IPS-18c (cell line): Measurements from ENCODE around the gene DBNDD2.

Experiments used
- H3K4me3 ChIP-seq: 2 replicates; pipeline ENCODE4 v1.7.0; 2013; ENCODE audit warnings: low read depth, mild to moderate bottlenecking, low read length, moderate library complexity; ENCODE audit not compliant: insufficient read depth
- H3K9me3 ChIP-seq: one replicate; pipeline ENCODE4 v1.6.1; 2013; ENCODE audit warnings: mild to moderate bottlenecking, low read length, moderate library complexity; ENCODE audit not compliant: control insufficient read depth, insufficient read depth

Gene DBNDD2

DNA sequence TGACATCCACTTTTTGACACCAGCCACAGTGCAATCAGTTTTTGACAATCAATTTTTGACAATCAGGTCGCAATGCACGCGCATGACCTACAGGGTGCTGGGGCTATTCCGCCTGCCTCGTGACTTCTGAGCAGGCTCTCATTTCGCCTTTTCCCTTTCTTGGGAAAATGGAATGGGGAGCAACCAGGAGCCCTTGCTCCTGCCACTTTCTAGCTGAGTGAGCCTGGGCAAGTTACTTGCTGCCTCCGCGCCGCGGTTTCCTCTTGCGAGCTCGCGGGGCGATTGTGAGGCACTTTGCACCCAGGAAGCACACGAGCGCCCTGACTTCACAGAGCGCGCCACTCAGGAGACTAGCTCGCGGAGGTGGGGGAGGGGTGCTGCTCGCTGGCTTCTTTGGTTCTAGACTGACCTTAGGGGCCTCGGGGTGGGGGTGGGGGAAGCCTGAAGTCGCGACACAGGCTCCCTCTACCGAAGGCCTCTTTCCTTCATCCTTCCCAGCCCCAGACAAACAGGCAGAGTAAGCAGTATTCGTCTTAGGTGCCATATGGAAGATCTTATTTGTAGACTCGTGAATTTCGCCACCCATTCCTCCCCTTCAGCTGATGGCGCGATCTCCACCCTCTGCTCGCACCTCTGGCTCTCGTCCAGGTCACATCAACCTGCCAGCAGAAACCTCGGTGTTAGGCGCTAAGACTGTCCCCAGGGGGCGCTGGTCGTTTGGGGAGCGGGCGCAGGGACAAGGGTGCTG is 34.6 kb upstream of the DBNDD2 start:
- peak overlapping the region; percentile 45 for H3K4me3 ChIP-seq
- H3K9me3 ChIP-seq, result no peaks in the 10 kb centered on the region

DNA sequence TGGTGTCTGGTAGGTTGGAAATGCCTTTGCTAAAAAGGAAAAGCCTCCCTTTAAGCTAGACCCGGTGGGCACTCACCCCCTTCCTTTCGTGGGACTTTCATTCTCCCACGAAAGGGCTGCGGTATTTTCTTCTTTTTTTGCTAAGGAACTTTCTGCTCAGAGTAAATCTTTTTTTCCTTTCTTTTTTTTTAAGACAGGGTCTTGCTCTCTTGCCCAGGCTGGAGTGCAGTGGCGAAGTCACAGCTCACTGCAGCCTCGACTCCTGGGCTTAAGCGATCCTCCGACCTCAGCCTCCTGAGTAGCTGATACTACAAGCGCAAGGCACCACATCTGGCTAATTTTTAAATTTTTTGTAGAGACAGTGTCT is 34.0 kb upstream of the DBNDD2 start:
- Histone ChIP-seq H3K4me3 (no peak overlapping the region), H3K9me3 (no peaks in the 10 kb centered on the region)

DNA sequence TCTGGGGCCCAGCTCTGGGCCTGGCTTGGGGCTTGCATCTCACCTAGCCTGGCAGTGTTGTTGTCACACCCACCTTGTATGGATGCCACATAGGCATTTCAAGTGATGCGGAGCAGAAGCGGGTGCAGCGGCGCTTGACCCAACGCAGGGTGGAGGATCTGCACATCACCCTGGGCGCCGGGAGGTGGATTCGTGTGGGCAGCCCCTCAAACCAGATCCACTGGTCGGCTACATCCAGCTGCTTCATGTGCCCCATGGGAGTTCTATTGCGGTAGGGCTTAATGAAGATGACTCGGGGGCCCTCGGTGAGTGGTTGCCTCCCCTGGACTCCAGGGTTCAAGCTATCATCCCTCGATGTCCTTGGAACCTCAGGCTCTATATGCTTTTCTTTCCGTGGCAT is 33.1 kb upstream of the DBNDD2 start:
- no peaks in the 10 kb centered on the region for H3K9me3 ChIP-seq
- H3K4me3 ChIP-seq, result no peak overlapping the region

DNA sequence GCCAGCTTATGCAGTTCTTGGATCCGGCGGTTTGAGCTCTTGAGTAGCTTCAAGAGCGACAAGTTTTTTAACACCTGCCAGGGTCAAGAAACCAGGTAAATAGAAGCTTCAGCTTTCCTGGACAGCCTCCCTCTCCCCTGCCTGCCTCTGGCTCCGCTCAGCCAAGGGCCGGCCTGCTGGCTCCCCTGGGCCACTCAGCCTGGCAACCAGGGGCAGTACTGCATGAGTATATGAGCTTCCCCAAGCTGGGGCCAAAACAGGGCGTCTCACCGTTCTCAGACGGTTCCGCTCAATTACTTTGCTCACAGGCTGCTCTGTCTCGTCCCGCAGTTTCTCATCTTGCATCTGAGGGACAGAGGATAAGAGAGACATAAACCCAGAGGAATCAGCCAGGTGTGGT is 30.8 kb upstream of the DBNDD2 start:
- Histone ChIP-seq H3K9me3 (no peaks in the 10 kb centered on the region), H3K4me3 (no peak overlapping the region)

DNA sequence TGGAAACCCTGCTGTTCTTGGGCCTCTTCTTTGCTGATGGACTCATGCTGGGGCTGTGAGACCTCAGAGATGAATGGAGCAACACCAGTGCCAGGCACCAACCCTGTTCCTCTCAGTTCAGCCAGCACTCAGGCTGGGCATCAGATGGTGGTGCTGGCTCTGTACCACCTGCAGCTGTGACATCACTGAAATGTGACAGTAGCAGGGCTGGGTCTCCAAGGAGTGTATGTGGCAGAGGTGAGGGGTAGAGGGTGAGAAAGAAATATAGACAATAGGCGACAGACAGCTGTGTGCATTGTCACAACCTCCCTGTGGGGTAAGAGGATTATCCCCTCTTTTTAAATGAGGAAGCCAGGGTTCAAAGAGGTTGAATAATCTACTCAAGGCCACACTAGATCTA is 29.9 kb upstream of the DBNDD2 start, which contains the start of gene TP53TG5:
TSS of gene TP53TG5 (minus strand) at position 135 of the 400 bp plus-strand sequence. CDS start at position 46, 89 bp downstream.
- no peak within 1 kb of the TSS for H3K4me3 ChIP-seq

DNA sequence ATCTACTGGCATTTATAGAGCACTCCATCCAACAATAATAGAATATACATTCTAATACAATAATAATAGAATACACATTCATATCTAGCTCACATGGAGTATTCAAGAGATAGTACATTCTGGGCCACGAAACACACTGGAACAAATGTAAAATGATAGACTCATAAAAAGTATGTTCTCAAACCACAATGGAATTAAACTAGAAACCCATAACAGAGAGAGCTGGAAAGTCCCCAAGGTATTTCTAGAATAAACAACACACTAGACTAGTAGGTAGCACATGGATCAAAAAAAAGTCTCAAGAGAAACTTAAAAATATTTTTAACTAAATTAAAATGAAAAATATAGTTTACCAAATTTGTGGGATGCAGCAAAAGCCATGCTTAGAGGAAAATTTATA is 20.8 kb upstream of the DBNDD2 start:
- H3K9me3 ChIP-seq, result no peaks in the 10 kb centered on the region
- no peak overlapping the region for H3K4me3 ChIP-seq

More for the DNA sequence above, 29.9 kb upstream of the DBNDD2 start, which contains the start of gene TP53TG5:
- H3K9me3 ChIP-seq, result no peaks in the 10 kb centered on the region

DNA sequence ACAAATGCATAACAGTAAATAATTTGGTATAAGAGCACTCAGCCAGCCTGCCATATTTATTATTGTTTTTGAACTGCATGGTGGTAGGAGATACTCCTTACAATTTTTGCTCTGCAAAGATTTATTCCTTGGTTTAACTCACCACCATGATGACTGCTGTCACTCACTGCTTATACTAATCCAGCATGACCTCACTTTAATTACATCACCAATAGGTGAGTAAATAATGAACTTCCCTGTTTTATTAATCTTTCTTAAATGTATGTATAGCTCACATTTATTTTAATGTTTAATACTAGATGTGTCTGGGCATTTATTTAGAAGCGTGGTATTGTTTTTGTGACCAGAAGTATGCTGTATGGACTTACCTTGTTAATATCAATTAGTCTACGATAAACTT is 17.2 kb upstream of the DBNDD2 start:
- H3K9me3 ChIP-seq, result no peaks in the 10 kb centered on the region
- no peak overlapping the region for H3K4me3 ChIP-seq

DNA sequence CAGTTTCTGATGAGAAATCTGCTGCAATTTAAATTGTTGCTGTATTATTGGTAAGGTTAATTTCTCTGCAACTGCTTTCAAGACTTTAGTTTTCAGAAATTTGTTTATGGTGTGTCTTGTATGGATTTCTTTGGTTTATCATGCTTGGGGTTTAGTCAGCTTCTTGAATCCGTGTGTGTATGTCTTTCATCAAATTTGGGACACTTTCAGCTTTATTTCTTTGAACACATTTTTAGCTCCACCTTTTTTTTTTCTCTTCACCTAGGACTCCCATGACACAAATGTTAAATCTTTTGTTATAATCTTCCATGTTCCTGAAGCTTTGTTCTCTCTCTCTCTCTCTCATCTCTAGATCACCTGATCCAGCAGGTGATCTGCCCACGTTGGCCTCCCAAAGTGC is 16.5 kb upstream of the DBNDD2 start:
- H3K4me3 ChIP-seq, result no peak overlapping the region
- H3K9me3 ChIP-seq, result no peaks in the 10 kb centered on the region

DNA sequence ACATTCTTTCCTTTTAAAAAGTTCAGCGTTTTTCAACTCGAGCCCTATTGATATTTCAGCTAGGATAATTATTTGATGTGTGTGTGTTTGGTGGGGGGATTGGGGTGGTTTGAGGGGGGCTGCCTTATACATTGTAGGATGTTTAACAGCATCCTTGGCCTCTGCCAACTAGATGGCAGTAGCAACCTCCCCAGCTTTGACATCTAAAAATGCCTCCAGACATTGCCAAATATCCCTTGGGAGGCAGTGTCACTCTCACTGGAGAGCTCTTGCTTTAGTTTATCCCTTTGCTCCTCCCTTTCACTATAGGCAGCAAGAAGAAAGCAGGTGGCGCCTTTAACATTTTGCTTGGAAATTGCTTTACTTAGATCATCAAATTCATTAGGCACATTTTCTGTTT is 15.4 kb upstream of the DBNDD2 start:
- Histone ChIP-seq H3K9me3 (no peaks in the 10 kb centered on the region), H3K4me3 (no peak overlapping the region)

DNA sequence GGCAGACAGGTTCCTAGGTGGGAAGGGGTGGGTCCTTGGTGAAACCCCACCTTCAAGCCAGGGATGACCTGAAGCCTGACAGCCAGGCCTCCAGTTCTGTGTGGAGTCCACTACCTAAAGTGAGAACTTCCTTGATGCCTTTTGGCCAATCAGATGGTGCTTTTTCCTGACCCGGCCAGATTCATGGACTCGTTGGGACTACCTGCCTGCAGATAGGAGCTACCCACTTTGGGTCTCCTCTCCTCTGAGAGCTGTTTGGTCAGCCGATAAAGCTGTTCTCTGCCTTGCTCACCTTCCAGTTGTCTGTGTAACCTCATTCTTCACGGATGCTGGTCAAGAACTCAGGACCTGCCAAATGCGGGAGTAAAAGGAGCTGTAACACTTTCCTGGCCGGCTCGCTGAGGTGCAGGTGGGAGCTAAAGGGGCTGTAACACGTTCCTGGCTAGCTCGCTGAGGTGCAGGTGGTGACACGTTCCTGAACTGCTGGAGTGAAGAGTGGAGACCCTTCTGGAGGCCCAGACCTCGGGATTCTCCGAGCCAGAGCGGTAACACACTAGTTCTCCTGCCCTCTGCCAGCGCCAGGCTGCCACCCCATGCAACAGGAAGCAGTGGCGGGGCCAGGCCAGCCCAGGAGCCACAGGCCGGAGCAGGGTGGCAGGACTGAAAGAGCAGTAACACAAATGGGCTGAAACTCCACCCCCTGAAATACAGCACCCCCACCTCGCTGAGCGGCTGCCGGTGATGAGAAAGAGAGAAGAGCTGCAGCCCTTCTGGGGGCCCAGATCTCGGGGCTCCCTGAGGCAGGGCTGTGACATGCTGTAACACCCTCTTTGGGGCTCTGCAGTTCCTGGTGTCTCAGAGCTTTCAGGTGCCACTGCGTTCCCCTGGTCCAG is 13.6 kb upstream of the DBNDD2 start:
- no peak overlapping the region for H3K4me3 ChIP-seq
- H3K9me3 ChIP-seq, result no peaks in the 10 kb centered on the region

DNA sequence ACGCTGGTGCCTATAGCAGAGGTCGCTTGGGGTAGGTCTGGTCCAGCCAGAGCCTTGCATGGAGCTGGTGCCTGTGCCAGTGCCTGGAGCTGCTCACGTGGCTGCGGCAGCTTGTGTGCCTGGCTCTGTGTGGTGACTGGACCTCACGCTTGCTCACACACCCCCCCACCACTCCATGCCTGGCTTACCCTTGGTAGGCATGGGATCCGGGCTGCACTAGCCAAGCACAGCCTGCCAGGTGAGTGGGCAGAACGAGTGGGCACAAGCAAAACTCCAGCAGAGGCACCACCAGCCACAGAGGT is 13.0 kb upstream of the DBNDD2 start:
- Histone ChIP-seq H3K9me3 (peaks cover 1% of the 10 kb centered on the region), H3K4me3 (no peak overlapping the region)

DNA sequence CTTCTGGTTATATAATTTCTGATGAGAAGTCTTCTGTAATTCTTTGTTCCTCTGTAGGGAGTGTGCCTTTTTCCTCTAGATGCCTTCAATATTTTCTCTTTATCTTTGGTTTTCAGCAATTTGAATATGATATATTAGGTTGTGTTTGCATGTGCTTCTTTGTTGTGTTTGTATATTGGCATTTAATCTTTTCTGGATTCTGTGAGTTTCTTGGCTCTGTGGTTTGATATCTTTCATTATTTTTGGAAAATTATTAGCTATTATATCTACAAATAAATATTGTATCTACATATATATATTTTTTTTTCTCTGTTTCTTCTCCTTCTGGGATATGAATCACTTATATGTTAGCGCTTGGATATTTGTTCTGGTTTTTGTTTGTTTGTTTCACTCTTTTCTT is 9.1 kb upstream of the DBNDD2 start:
- H3K4me3 ChIP-seq, result no peak overlapping the region
- peaks cover 9% of the 10 kb centered on the region for H3K9me3 ChIP-seq

DNA sequence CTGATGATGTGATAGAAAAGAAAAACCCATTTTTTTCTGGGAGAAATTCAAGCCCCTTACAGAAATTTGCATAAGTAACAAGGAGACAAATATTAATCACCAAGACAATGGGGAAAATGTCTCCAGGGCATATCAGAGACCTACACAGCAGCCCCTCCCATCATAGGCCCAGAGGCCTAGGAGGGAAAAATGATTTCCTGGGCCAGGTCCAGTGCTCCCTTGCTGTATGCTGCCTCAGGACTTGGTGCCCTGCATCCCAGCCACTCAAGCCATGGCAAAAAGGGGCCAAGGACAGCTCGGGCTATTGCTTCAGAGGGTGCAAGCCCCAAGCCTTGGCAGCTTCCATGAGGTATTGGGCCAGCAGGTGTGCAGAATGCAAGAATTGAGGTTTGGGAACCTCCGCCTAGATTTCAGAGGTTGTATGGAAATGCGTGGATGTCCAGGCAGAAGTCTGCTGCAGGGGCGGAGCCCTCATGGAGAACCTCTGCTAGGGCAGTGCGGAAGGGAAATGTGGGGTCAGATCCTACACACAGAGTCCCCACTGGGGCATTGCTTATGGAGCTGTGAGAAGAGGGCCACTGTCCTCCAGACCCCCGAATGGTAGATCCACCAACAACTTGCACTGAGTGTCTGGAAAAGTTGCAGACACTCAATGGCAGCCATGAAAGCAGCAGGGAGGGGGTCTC is 7.6 kb upstream of the DBNDD2 start:
- no peak overlapping the region for H3K4me3 ChIP-seq
- H3K9me3 ChIP-seq, result peaks cover 9% of the 10 kb centered on the region

DNA sequence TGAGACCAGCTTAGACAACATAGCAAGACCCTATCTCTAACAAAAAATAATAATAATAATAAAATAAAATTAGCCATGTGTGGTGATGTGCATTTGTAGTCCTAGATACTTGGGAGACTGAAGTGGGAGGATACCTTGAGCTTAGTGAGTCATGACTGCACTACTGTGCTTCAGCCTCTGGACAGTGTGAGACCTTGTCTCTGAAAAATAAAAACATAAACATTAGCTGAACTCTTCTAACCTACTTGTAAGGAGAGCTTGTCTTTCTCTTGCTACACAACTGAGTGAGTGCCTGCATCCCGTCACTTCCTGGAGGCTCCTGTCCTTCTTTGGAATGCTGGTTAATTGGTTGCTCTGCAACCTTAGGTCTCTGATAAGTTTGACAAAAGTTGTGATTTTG is 5.1 kb upstream of the DBNDD2 start:
- H3K9me3 ChIP-seq, result peaks cover 14% of the 10 kb centered on the region
- no peak overlapping the region for H3K4me3 ChIP-seq

DNA sequence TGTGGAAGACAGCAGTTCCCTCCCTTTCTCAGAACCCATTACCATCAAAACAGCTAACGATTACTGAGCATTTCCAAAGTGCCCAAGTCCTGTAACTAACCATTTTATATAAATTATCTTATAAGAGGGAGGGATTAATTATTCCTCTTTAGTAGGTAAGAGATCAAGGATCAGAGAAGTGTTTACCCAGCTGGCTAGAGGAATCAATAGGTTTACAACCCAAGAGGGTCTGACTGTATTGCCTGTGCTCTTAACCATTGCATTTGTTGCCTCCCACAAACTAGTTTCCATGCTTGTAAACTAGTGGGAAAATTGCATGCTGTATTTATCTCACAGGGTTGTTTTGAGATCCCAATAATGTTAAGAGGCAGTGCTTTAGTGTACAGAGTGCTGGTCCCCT is 3.7 kb upstream of the DBNDD2 start:
- Histone ChIP-seq H3K9me3 (peaks cover 14% of the 10 kb centered on the region), H3K4me3 (no peak overlapping the region)

DNA sequence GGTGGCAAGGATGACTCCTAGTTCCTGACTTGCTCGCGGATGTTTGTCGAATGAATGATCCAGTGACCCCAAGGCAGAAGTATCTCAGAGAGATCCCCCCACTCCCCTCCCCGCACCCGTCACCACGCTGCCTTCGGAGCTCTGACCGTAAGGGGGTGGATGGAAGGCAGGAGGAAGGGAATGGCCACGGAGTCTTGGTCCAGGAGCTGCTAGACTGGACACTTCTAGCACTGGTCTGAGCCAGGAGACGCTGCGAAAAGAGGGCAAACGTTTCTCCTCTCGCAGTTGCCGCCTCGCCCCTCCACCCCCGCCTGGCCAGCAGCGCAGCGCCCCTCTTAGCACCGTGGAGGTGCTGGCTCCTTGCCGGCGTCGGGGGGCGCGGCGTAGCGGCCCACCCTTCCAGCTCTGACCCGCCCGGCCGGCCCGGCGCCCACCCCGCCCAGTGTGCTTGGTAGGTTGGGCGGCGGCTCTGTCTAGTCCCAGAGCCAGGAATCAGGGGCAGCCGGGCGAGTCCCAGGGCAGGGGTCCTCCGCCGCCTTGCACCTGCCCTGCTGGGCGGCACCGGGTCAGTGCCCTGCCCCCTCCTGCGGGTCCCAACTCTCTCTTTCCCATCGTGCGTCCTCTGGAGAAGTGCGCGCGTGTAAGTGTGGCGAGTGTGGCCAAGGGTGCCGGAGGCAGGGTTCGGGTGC is 2.4 kb upstream of the DBNDD2 start:
- peak overlapping the region; percentile 84 for H3K4me3 ChIP-seq
- H3K9me3 ChIP-seq, result peaks cover 6% of the 10 kb centered on the region

DNA sequence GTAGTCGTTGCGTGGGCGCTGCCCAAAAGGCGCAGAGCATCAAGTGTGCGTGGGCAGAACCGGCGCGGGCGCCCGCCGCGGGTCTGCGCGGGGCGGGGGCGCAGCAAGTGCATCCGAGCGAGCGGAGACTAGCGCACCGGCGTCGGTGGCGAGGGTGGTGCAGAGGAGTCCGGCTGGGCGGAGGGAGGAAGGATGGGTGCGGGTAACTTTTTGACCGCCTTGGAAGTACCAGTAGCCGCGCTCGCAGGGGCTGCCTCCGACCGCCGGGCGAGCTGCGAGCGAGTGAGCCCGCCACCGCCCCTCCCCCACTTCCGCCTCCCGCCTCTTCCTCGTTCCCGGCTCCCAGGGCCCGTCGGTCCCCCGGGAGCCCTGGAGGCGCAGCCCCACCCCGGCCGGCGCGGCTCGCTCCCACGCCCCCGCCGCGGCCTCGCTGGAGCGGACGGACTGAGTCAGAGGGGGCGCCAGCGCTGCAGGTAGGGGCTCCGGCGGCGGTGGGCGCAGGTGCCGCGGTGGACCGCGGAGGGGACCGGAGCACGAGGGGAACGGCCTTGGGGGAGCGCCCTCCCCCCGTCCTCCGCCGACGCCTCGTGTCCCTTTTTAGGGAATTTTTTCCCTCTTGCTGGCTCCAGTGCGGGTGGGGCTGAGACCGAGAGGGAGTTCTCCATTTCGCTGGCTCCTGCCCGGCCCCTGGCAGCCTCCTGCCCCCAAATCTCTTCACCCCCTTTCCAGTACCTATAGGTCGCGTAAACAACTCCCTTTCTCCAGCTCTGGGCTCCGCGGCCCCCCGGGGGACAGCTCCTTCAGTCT is 1.6 kb upstream of the DBNDD2 start:
- peaks cover 4% of the 10 kb centered on the region for H3K9me3 ChIP-seq
- peak overlapping the region; percentile 84 for H3K4me3 ChIP-seq
